H1 (cell line): ENCODE data around the gene CFAP206. TPM values are rescaled to one million over a fixed set of nuclear protein-coding genes. Genes with fewer than 3 reads are reported as not detected.

Source experiments
- BCL11A ChIP-seq, 2 experiments: IDR thresholded peaks; one replicate each; pipeline ENCODE4 v1.6.1; 2011; ENCODE audit warnings: low read depth in 2 of 2, low read length in 2 of 2, mild to moderate bottlenecking in 2 of 2
- EGR1 ChIP-seq: IDR thresholded peaks from 2 replicates; pipeline ENCODE4 v1.6.1; 2011; ENCODE audit warnings: low read depth, low read length, borderline replicate concordance
- HDAC6 ChIP-seq: IDR thresholded peaks from one replicate; pipeline ENCODE4 v1.7.1; 2012; ENCODE audit warnings: low read depth, mild to moderate bottlenecking, inconsistent platforms, low read length, moderate library complexity
- JUND ChIP-seq: IDR thresholded peaks from 2 replicates; pipeline ENCODE4 v1.6.1; 2011; ENCODE audit warnings: mild to moderate bottlenecking, improper control_type of control experiment, low read length
- TAF1 ChIP-seq: IDR thresholded peaks from 2 replicates; pipeline ENCODE4 v1.6.1; 2011; ENCODE audit warnings: mild to moderate bottlenecking, low read depth, low read length
- TEAD4 ChIP-seq: IDR thresholded peaks from 2 replicates; pipeline ENCODE4 v1.6.1; 2012; ENCODE audit warnings: low read depth, low read length, inconsistent platforms, mixed read lengths
- polyA plus RNA-seq, 7 experiments: library from polyadenylated mRNA; depleted of rRNA in 3 of 7; stranded (reverse) in 5 of 7; unstranded in 2 of 7; fragments of >200 nt in 5 of 7; fragments of 200-250 nt in 2 of 7; gene quantifications; 1 replicate in 5 of 7; 2 replicates in 1 of 7; 4 replicates in 1 of 7; pipeline versions ENCODE4 v1.2.1 to v1.2.3, GENCODE V29; 2011 to 2013; ENCODE audit warnings: missing spikeins in 2 of 7, mixed read lengths in 2 of 7
- total RNA-seq: library from RNA; stranded (reverse); fragmentation: NEBNext Ultra II Directional; extraction: Animal tissue kit (Norgen Biotek cat#: 25700); gene quantifications from 2 replicates; pipeline ENCODE4 v1.2.1, GENCODE V29; 2021

Gene CFAP206
- total and polyA plus RNA-seq, 2 of the 8 experiments (the other 6 are each of a cell fraction or from before 2014, with no cell fraction given), result not detected

DNA sequence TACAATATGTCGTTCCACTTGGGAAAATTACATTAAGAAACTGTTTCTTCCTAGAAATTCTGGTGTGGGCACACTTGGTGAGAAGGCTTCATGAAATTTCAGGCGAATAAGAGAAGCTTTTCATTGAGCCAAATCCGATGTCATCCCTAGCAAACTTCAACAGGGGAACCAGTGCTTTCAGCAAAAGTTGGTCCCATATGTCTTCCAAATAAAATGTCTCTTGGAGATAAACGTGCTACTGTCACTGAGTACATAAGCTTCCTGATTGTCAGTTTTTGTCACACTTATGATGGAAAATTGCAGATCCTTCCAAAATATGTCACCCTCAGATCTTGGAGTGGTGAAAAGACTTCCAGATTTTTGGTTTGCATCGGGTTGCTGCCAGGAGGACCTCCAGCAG lies 33.9 kb downstream of the CFAP206 start (continued):
- TF ChIP-seq TEAD4 (no peak), BCL11A (IDR thresholded peaks at IDR 0.05; ENCODE audit: low read depth in 2 of 2, low read length in 2 of 2) (no peak), EGR1 (no peak), HDAC6 (no peak), TAF1 (no peak), JUND (no peak)
